Cardiac fibroblast (primary cell): ENCODE data around the gene POU2F1.
"Not testable (repeated sequence)": the region's sequence is repeated elsewhere in the genome, so short reads cannot be mapped to it uniquely, and the experiment has no call there.

Source experiments
- DNase-seq, 2 donors: peaks; one replicate each; pipeline versions ENCODE4 v3.0.0 to v3.0.0-alpha.2; 2010; ENCODE audit warnings: low read depth in 2 of 2
- H3K4me3 ChIP-seq, 2 donors: replicated peaks in 1 of 2; 1 replicate in 1 of 2; 2 replicates in 1 of 2; pipeline ENCODE4 v1.5.1; 2011; ENCODE audit warnings: low read depth in 2 of 2, low read length in 2 of 2, mild to moderate bottlenecking in 2 of 2, moderate library complexity in 1 of 2
- TF ChIP-seq, protein P1 (sequence below): IDR thresholded peaks from one replicate; pipeline ENCODE4 v1.5.1; 2011; ENCODE audit warnings: low read depth, mild to moderate bottlenecking, low read length, inconsistent platforms

Gene POU2F1

GRCh38 chr1:167305059-167305705 is 84.5 kb downstream of the POU2F1 start:
- TF ChIP-seq, protein P1, sequence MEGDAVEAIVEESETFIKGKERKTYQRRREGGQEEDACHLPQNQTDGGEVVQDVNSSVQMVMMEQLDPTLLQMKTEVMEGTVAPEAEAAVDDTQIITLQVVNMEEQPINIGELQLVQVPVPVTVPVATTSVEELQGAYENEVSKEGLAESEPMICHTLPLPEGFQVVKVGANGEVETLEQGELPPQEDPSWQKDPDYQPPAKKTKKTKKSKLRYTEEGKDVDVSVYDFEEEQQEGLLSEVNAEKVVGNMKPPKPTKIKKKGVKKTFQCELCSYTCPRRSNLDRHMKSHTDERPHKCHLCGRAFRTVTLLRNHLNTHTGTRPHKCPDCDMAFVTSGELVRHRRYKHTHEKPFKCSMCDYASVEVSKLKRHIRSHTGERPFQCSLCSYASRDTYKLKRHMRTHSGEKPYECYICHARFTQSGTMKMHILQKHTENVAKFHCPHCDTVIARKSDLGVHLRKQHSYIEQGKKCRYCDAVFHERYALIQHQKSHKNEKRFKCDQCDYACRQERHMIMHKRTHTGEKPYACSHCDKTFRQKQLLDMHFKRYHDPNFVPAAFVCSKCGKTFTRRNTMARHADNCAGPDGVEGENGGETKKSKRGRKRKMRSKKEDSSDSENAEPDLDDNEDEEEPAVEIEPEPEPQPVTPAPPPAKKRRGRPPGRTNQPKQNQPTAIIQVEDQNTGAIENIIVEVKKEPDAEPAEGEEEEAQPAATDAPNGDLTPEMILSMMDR = no peak
- no peak overlapping the region for H3K4me3 ChIP-seq
- DNase-seq = no peak

GRCh38 chr1:167305706-167306277 is 85.1 kb downstream of the POU2F1 start:
- no peak overlapping the region for H3K4me3 ChIP-seq
- TF ChIP-seq, protein P1 = no peak
- DNase-seq = no peak

GRCh38 chr1:167310732-167311131 is 90.0 kb downstream of the POU2F1 start:
- TF ChIP-seq, protein P1 = no peak
- DNase-seq = no peak
- H3K4me3 ChIP-seq = no peak overlapping the region

GRCh38 chr1:167312871-167313270 is 92.2 kb downstream of the POU2F1 start:
- TF ChIP-seq, protein P1 = no peak
- DNase-seq = peak in 1 of 2 donors; percentile 52
- no peak overlapping the region for H3K4me3 ChIP-seq

DNA sequence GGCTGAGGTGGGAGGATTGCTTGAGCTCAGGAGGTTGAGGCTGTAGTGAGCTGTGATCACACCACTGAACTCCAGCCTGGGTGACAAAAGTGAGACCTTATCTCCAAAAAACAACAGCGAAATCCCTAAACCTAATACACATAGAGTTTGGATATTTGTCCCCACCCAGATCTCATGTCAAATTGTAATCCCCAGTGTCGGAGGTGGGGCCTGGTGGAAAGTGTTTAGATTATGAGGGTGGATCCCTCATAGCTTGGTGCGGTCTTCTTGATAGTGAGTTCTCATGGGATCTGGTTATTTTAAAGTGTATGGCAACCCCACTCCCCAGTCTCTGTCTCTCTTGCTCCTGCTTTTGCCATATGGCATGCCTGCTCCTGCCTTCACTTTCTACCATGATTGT is 94.0 kb downstream of the POU2F1 start:
- no peak overlapping the region for H3K4me3 ChIP-seq
- TF ChIP-seq, protein P1 = no peak
- no peak for DNase-seq

DNA sequence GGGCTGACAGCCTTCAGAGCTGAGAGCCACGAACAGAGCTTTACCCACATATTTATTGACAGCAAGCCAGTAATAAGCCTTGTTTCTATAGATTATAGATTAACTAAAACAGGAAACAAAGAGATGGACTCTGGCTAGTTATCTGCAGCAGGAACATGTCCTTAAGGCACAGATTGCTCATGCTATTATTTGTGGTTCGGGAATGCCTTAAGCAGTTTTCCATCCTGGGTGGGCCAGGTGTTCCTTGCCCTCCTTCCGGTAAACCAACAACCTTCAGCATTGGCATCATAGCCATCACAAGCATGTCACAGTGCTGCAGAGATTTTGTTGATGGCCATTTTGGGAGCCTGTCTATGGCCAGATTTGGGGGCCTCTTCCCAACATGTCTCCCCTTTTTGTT is 96.8 kb downstream of the POU2F1 start:
- no peak for DNase-seq
- H3K4me3 ChIP-seq = no peak overlapping the region
- TF ChIP-seq, protein P1 = no peak

DNA sequence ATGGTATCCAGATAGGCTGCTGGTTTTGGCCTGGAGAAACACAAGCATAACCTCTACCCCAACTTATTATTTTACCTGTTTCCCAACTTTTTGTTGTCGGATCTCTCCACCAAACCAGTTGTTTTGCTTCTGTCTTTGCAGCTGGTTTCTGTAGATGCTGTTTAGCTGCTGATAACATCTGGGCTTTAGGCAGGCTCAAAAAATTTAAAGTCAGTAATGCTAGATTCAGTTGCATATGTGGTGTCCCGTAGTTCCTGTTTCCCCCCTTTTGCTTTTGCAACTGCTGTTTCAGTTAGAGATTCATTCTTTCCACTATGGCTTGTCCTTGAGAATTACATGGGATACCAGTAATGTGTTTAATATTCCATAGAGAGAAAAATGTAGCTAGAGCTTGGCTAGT is 98.5 kb downstream of the POU2F1 start:
- not testable (repeated sequence) for DNase-seq, H3K4me3 ChIP-seq
